ENCODE data around the gene PGLYRP2. TPM values are rescaled to one million over a fixed set of nuclear protein-coding genes. Genes with fewer than 3 reads are reported as not detected.
"Not testable (repeated sequence)": the region's sequence is repeated elsewhere in the genome, so short reads cannot be mapped to it uniquely, and the experiment has no call there.

The PGLYRP2 gene
- total and polyA plus RNA-seq, 12 donors: not detected

DNA sequence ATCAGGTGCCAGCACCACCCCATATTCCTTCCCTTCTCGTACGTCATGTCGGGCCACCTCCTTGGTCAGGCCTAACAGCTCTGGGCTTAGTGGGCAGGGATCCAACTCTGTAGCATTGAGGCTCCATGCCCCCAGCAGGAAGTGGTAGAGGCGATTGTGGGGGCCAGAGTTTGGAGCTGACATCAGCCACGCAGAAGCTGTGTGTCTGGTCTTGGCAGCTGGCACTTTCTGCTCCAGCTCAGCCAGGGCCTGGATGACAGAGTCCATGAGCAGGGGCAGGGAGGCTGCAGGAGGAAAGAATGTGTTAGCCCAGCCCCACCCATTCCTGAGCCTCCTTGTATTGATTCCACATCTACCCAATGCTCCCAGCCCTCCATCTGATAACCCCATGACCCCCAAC is 3.0 kb downstream of the PGLYRP2 start:
- intact Hi-C loops (cut with DNase I): loop anchor here in 2 of 10 donors (10.0 kb wide), 2 partner anchors 48 to 68 kb away; no protein-coding TSS in a partner anchor
- peaks cover 0 to 11% (median 0%) of the 10 kb centered on the region in 11 donors for H3K9me3 ChIP-seq
- no peak overlapping the region for H3K27ac ChIP-seq
- DNase-seq: no peak
- no peak overlapping the region for H3K4me3 ChIP-seq
- no peaks in the 10 kb centered on the region for H3K36me3 ChIP-seq
- WGBS, 2 donors: 68 to 76% methylated on average over 5 of the region's 5 CpGs
- H3K27me3 ChIP-seq: peaks cover 0 to 9% (median 7%) of the 10 kb centered on the region in 7 donors
- TF ChIP-seq CTCF (IDR thresholded peaks at IDR 0.05): no peak
- H3K4me1 ChIP-seq: peaks cover 0 to 5% (median 0%) of the 10 kb centered on the region in 9 donors
- no peak for ATAC-seq

DNA sequence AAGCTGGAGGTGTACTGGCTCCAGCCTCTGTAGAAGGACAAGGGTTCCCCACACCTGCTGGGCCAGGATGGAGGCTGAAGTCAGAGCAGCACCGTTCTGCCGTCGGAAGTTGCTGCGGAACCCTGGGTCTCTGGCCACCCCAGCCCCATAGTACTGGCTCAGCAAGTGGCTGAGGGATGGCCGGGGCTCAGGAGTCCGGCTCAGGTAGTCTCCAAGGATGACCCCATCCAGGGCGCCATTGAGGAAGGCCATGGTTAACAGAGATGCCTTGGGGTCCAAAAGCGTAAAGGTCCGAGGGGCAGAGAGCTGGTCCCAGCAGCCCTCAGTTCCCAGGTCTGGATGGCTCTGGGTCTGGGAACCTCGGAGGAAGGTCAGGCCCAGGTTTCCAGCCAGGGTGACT is 3.7 kb downstream of the PGLYRP2 start:
- intact Hi-C loops (cut with DNase I): loop anchor here in 2 of 10 donors (10.0 kb wide), 2 partner anchors 49 to 69 kb away; no protein-coding TSS in a partner anchor
- peaks cover 0 to 11% (median 0%) of the 10 kb centered on the region in 11 donors for H3K9me3 ChIP-seq
- H3K27me3 ChIP-seq: peaks cover 0 to 16% (median 13%) of the 10 kb centered on the region in 7 donors
- H3K4me1 ChIP-seq: peaks cover 0 to 5% (median 0%) of the 10 kb centered on the region in 9 donors
- WGBS, 2 donors: 92 to 93% methylated on average over 10 of the region's 10 CpGs
- H3K27ac ChIP-seq: no peak overlapping the region
- ATAC-seq: no peak
- no peak for DNase-seq
- H3K36me3 ChIP-seq: no peaks in the 10 kb centered on the region
- no peak for TF ChIP-seq CTCF (IDR thresholded peaks at IDR 0.05)
- H3K4me3 ChIP-seq: no peak overlapping the region

DNA sequence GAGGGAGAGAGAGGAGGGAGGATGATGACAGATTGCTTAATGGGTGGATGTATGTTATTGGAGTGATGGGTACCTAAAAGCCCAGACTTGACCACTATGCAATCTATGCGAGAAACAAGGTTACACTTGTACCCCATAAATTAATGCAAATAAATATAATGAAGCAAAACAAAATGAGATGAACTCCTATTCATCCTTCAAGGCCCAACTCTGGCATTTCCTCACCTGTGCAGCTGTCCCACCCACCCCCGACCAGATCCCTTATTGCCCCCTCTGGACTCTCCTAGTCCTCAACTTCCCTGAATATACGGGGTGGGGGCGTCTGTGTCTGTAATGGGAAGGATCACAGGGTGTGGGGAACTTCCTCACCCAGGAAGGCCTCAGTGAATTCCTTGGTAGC is 4.1 kb downstream of the PGLYRP2 start:
- no peak overlapping the region for H3K4me3 ChIP-seq
- no peak overlapping the region for H3K27ac ChIP-seq
- peaks cover 0 to 5% (median 0%) of the 10 kb centered on the region in 9 donors for H3K4me1 ChIP-seq
- intact Hi-C loops (cut with DNase I): loop anchor here in 2 of 10 donors (10.0 kb wide), 2 partner anchors 50 to 70 kb away; no protein-coding TSS in a partner anchor
- H3K27me3 ChIP-seq: peaks cover 0 to 20% (median 15%) of the 10 kb centered on the region in 7 donors
- H3K9me3 ChIP-seq: peaks cover 0 to 11% (median 0%) of the 10 kb centered on the region in 11 donors
- ATAC-seq (no peak), DNase-seq (no peak)
- no peaks in the 10 kb centered on the region for H3K36me3 ChIP-seq
- TF ChIP-seq CTCF (IDR thresholded peaks at IDR 0.05): no peak
- 77 to 78% methylated on average over 4 of the region's 4 CpGs for WGBS, 2 donors

- Histone ChIP-seq H3K4me1 (peaks cover 0 to 11% (median 7%) of the 10 kb centered on the region in 9 donors), H3K27me3 (peaks cover 5 to 33% (median 27%) of the 10 kb centered on the region in 7 donors), H3K9me3 (peaks cover 0 to 11% (median 0%) of the 10 kb centered on the region in 11 donors)
- 74 to 77% methylated on average over 4 of the region's 4 CpGs for WGBS, 2 donors
- H3K4me3 ChIP-seq, H3K36me3 ChIP-seq, DNase-seq, ATAC-seq, H3K27ac ChIP-seq: not testable (repeated sequence)
- intact Hi-C loops (cut with DNase I): loop anchor here in 2 of 10 donors (10.0 kb wide), 2 partner anchors 51 to 71 kb away; no protein-coding TSS in a partner anchor
These were observed 5.5 kb downstream of the PGLYRP2 start for GRCh38 chr19:15473821-15474220.

DNA sequence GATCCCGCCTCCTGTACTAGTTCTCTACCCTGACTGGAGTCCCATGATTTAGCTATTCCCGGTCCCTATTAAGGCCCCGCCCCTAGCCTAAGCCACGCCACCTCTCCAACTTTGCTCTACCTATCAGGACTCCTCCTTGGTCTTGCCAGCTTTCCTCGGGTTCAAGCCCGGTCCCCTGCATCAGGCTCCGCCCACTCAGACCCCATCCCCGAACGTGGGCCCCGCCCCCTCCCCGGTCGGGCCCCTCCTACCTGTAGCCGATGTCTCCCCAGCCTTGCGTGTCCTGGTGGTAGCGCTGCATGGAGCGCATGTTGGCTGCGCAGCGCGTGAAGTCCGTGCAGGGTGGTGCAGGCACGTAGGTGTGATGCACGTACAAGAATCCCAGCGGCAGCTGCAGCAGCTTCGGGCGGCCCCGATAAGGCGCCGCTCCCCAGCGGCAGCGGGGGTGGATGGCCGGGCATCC is 7.6 kb downstream of the PGLYRP2 start:
- ATAC-seq (peak in 1 of 8 donors; percentile 30), DNase-seq (no peak)
- Histone ChIP-seq H3K27me3 (peaks cover 5 to 49% (median 39%) of the 10 kb centered on the region in 7 donors), H3K9me3 (peaks cover 0 to 8% (median 0%) of the 10 kb centered on the region in 11 donors), H3K36me3 (no peaks in the 10 kb centered on the region), H3K4me1 (peaks cover 0 to 22% (median 7%) of the 10 kb centered on the region in 9 donors), H3K4me3 (no peak overlapping the region), H3K27ac (no peak overlapping the region)
- intact Hi-C loops (cut with DNase I): loop anchor here in 2 of 10 donors (10.0 kb wide), 2 partner anchors 53 to 73 kb away; no protein-coding TSS in a partner anchor
- WGBS, 2 donors: 43 to 52% methylated on average over 31 of the region's 31 CpGs
- no peak for TF ChIP-seq CTCF (IDR thresholded peaks at IDR 0.05)

Measured in heart right ventricle (tissue), 16 donors.